Gastrocnemius medialis (tissue), 4 donors: ENCODE measurements around the gene SCG5.

ENCODE experiments used
- POLR2A ChIP-seq, 2 donors: fragments of 450-650 bp; IDR thresholded peaks; one replicate each; pipeline ENCODE4 v1.6.1; 2017; ENCODE audit warnings: antibody characterized with exemption in 2 of 2, mild to moderate bottlenecking in 2 of 2, moderate library complexity in 2 of 2
- TF ChIP-seq, protein P1 (sequence below), 5 experiments: fragments of 450-650 bp in 3 of 5; fragments of 200-600 bp in 2 of 5; sonication (generic) in 2 of 5; IDR thresholded peaks in 4 of 5; conservative IDR thresholded peaks in 1 of 5; 1 replicate in 4 of 5; 2 replicates in 1 of 5; pipeline ENCODE4 v1.5.1; 2016 to 2019; ENCODE audit warnings: antibody characterized with exemption in 5 of 5, mild to moderate bottlenecking in 3 of 5, moderate library complexity in 3 of 5

DNA sequence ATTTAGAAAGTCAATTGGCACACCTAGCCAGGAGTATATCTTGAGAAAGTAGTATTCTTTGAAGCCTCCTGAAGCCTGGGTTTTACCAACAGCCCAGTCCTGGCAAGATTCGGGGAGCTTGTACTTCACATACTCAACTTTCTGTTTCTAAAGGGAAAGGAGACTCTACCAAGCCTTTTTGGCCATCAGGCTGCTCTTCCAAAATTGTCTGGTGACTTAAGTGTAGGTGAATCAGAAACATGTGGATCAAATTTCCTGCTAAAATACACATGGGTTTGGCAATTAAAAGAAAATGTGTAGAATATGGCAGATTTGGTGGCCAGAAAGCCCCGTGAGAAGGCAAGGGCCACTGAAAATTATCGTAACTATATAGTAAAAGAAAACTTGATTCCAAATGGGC is 60.4 kb downstream of the SCG5 start:
- TF ChIP-seq, protein P1, sequence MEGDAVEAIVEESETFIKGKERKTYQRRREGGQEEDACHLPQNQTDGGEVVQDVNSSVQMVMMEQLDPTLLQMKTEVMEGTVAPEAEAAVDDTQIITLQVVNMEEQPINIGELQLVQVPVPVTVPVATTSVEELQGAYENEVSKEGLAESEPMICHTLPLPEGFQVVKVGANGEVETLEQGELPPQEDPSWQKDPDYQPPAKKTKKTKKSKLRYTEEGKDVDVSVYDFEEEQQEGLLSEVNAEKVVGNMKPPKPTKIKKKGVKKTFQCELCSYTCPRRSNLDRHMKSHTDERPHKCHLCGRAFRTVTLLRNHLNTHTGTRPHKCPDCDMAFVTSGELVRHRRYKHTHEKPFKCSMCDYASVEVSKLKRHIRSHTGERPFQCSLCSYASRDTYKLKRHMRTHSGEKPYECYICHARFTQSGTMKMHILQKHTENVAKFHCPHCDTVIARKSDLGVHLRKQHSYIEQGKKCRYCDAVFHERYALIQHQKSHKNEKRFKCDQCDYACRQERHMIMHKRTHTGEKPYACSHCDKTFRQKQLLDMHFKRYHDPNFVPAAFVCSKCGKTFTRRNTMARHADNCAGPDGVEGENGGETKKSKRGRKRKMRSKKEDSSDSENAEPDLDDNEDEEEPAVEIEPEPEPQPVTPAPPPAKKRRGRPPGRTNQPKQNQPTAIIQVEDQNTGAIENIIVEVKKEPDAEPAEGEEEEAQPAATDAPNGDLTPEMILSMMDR (IDR thresholded peaks at IDR 0.05 in 4 of 5, conservative IDR thresholded peaks at IDR 0.05 in 1 of 5) = no peak
- TF ChIP-seq POLR2A (IDR thresholded peaks at IDR 0.05) = no peak
